ENCODE data around the gene CSTPP1.

- TF ChIP-seq FOSL1 (IDR thresholded peaks at IDR 0.05; ENCODE audit: insufficient read depth, low read depth, low read length) (no peak), SUZ12 (IDR thresholded peaks at IDR 0.05; ENCODE audit: low read length) (no peak)
- TF ChIP-seq, protein P1, sequence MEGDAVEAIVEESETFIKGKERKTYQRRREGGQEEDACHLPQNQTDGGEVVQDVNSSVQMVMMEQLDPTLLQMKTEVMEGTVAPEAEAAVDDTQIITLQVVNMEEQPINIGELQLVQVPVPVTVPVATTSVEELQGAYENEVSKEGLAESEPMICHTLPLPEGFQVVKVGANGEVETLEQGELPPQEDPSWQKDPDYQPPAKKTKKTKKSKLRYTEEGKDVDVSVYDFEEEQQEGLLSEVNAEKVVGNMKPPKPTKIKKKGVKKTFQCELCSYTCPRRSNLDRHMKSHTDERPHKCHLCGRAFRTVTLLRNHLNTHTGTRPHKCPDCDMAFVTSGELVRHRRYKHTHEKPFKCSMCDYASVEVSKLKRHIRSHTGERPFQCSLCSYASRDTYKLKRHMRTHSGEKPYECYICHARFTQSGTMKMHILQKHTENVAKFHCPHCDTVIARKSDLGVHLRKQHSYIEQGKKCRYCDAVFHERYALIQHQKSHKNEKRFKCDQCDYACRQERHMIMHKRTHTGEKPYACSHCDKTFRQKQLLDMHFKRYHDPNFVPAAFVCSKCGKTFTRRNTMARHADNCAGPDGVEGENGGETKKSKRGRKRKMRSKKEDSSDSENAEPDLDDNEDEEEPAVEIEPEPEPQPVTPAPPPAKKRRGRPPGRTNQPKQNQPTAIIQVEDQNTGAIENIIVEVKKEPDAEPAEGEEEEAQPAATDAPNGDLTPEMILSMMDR (IDR thresholded peaks at IDR 0.05; ENCODE audit: control extremely low read depth in 1 of 3, insufficient read depth in 1 of 3, low read depth in 1 of 3, low read length in 3 of 3) = no peak
Measured at GRCh38 chr11:46958777-46959176, 22.2 kb downstream of the CSTPP1 start.
